ENCODE measurements around the gene NOP9. TPM values are rescaled to one million over a fixed set of nuclear protein-coding genes. Genes with fewer than 3 reads are reported as not detected.

Gene NOP9
- total RNA-seq, 1 experiment from 2014 or later, result 25.3 TPM

DNA sequence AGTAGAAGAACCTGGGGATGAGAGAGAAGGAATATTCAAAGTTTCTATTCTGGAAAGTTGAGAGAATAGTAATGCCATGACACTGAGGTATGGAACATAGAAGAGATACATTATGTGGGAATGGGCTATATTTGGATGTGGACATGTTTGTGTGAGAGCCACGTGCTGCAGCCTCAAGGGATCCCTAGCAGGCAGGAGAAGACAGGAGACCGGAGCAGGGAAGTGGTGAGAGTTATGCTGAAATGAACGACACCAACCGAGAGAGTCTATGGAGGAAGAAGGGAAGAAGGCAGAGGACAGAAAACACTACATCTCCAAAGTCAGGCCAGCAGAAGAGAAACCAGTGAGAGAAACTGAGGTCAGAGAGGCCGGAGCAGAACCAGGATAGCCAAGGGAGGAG lies 50.1 kb downstream of the NOP9 start:
- POLR2A ChIA-PET, result no interaction called here
- no peaks in the 10 kb centered on the region for H3K27me3 ChIP-seq (ENCODE audit: control insufficient read depth, insufficient read depth, low read length)
- intact Hi-C loops (cut with micrococcal nuclease; ENCODE audit: unreplicated experiment), result no loop called here

DNA sequence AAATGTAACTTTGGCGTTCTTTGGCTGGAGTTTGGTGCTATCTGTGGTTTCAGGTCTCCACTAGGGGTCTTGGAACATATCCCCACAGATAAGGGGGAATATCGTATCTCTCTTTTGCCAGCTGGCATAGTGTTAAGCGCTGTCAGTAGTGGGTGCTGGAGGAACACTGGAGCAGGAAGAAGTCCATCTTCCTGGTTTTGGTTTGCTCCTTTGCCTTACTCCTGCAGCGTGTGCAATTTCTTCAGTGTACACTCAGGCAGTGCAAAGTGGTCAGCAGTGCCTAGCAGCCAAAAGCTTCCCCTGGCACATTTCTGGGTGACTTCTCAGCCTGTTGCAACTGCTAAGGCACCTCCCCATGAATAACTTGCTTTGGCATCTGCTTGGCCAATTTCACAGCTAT lies 51.9 kb downstream of the NOP9 start:
- DNase-seq (ENCODE audit: low read depth, low spot score), result no peak
- BruUV-seq (replicated peaks), result no TSS peak
- H3K27ac ChIP-seq (ENCODE audit: low read length), result no peak overlapping the region
- no peaks in the 10 kb centered on the region for H3K9me3 ChIP-seq (ENCODE audit: control insufficient read depth, insufficient read depth, low read depth, low read length)
- ChIA-PET CTCF (interaction anchor here (0.6 kb wide), 1 partner anchor 90 kb away, joined by 3 read pairs; no protein-coding TSS in a partner anchor), POLR2A (interaction anchor here (0.6 kb wide), 1 partner anchor 87 kb away, joined by 3 read pairs; no protein-coding TSS in a partner anchor)
- no peak overlapping the region for H3K4me3 ChIP-seq (ENCODE audit: low read depth in 2 of 2, low read length in 2 of 2)
- H3K36me3 ChIP-seq (ENCODE audit: control insufficient read depth, insufficient read depth, low read length), result no peaks in the 10 kb centered on the region
- in situ Hi-C loops (cut with HindIII; ENCODE audit: low pct_unique_long_range_greater_than_20kb, low sequenced_read_pairs) (no loop called here), intact Hi-C loops (cut with micrococcal nuclease; ENCODE audit: unreplicated experiment) (no loop called here)
- no peaks in the 10 kb centered on the region for H3K27me3 ChIP-seq (ENCODE audit: control insufficient read depth, insufficient read depth, low read length)
- ATAC-seq, result no peak
- TF ChIP-seq TCF7L2 (IDR thresholded peaks at IDR 0.05; ENCODE audit: low read depth, low read length), result no peak
- TF ChIP-seq, protein P1, sequence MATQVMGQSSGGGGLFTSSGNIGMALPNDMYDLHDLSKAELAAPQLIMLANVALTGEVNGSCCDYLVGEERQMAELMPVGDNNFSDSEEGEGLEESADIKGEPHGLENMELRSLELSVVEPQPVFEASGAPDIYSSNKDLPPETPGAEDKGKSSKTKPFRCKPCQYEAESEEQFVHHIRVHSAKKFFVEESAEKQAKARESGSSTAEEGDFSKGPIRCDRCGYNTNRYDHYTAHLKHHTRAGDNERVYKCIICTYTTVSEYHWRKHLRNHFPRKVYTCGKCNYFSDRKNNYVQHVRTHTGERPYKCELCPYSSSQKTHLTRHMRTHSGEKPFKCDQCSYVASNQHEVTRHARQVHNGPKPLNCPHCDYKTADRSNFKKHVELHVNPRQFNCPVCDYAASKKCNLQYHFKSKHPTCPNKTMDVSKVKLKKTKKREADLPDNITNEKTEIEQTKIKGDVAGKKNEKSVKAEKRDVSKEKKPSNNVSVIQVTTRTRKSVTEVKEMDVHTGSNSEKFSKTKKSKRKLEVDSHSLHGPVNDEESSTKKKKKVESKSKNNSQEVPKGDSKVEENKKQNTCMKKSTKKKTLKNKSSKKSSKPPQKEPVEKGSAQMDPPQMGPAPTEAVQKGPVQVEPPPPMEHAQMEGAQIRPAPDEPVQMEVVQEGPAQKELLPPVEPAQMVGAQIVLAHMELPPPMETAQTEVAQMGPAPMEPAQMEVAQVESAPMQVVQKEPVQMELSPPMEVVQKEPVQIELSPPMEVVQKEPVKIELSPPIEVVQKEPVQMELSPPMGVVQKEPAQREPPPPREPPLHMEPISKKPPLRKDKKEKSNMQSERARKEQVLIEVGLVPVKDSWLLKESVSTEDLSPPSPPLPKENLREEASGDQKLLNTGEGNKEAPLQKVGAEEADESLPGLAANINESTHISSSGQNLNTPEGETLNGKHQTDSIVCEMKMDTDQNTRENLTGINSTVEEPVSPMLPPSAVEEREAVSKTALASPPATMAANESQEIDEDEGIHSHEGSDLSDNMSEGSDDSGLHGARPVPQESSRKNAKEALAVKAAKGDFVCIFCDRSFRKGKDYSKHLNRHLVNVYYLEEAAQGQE (IDR thresholded peaks at IDR 0.05; ENCODE audit: insufficient read depth in 1 of 2, low read depth in 2 of 2, low read length in 1 of 2), result no peak
- no peak for TF ChIP-seq SIN3A (IDR thresholded peaks at IDR 0.05; ENCODE audit: borderline replicate concordance, insufficient read depth, low read depth, low read length)
- no peak for TF ChIP-seq POLR2AphosphoS5 (IDR thresholded peaks at IDR 0.05; ENCODE audit: low read depth, low read length)
- TF ChIP-seq, protein P2, sequence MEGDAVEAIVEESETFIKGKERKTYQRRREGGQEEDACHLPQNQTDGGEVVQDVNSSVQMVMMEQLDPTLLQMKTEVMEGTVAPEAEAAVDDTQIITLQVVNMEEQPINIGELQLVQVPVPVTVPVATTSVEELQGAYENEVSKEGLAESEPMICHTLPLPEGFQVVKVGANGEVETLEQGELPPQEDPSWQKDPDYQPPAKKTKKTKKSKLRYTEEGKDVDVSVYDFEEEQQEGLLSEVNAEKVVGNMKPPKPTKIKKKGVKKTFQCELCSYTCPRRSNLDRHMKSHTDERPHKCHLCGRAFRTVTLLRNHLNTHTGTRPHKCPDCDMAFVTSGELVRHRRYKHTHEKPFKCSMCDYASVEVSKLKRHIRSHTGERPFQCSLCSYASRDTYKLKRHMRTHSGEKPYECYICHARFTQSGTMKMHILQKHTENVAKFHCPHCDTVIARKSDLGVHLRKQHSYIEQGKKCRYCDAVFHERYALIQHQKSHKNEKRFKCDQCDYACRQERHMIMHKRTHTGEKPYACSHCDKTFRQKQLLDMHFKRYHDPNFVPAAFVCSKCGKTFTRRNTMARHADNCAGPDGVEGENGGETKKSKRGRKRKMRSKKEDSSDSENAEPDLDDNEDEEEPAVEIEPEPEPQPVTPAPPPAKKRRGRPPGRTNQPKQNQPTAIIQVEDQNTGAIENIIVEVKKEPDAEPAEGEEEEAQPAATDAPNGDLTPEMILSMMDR (IDR thresholded peaks at IDR 0.05), result no peak
- no peaks in the 10 kb centered on the region for H3K4me1 ChIP-seq (ENCODE audit: control insufficient read depth, insufficient read depth, low read length)

More for the DNA sequence above, 50.1 kb downstream of the NOP9 start:
- ATAC-seq, result no peak
- H3K4me3 ChIP-seq (ENCODE audit: low read depth in 2 of 2, low read length in 2 of 2), result no peak overlapping the region
- CTCF ChIA-PET, result no interaction called here
- no peak for DNase-seq (ENCODE audit: low read depth, low spot score)
- no peaks in the 10 kb centered on the region for H3K9me3 ChIP-seq (ENCODE audit: control insufficient read depth, insufficient read depth, low read depth, low read length)
- no TSS peak for BruUV-seq (replicated peaks)
- in situ Hi-C loops (cut with HindIII; ENCODE audit: low pct_unique_long_range_greater_than_20kb, low sequenced_read_pairs), result no loop called here
- H3K36me3 ChIP-seq (ENCODE audit: control insufficient read depth, insufficient read depth, low read length), result no peaks in the 10 kb centered on the region
- TF ChIP-seq SIN3A (IDR thresholded peaks at IDR 0.05; ENCODE audit: borderline replicate concordance, insufficient read depth, low read depth, low read length) (no peak), TCF7L2 (IDR thresholded peaks at IDR 0.05; ENCODE audit: low read depth, low read length) (no peak), POLR2AphosphoS5 (IDR thresholded peaks at IDR 0.05; ENCODE audit: low read depth, low read length) (no peak)
- TF ChIP-seq, protein P1 (IDR thresholded peaks at IDR 0.05; ENCODE audit: insufficient read depth in 1 of 2, low read depth in 2 of 2, low read length in 1 of 2), result no peak
- TF ChIP-seq, protein P2 (IDR thresholded peaks at IDR 0.05), result no peak
- H3K27ac ChIP-seq (ENCODE audit: low read length), result no peak overlapping the region
- H3K4me1 ChIP-seq (ENCODE audit: control insufficient read depth, insufficient read depth, low read length), result no peaks in the 10 kb centered on the region
